LNCaP clone FGC (cell line): ENCODE data around the gene GMDS.

Source experiments
- DNase-seq: peaks from one replicate; pipeline ENCODE4 v3.0.0-alpha.2; 2011; ENCODE audit warnings: low read depth
- H3K4me3 ChIP-seq: 2 replicates; pipeline ENCODE4 v1.5.1; 2011; ENCODE audit warnings: mild to moderate bottlenecking, low read depth, low read length, control low read depth
- CTCF ChIP-seq: IDR thresholded peaks from 2 replicates; pipeline ENCODE4 v1.5.1; 2012; ENCODE audit warnings: mild to moderate bottlenecking; ENCODE audit not compliant: control insufficient read depth, insufficient read depth; ENCODE audit errors: extremely low read depth

GMDS gene

GRCh38 chr6:1749041-1749440, 496.4 kb downstream of the GMDS start:
- DNase-seq, result no peak
- no peak overlapping the region for H3K4me3 ChIP-seq
- no peak for TF ChIP-seq CTCF

- H3K4me3 ChIP-seq, result no peak overlapping the region
- TF ChIP-seq CTCF, result no peak
- no peak for DNase-seq
Measured at GRCh38 chr6:1747531-1747930, 497.9 kb downstream of the GMDS start.

- DNase-seq, result no peak
- H3K4me3 ChIP-seq, result no peak overlapping the region
- no peak for TF ChIP-seq CTCF
Measured at GRCh38 chr6:1747003-1747402, 498.4 kb downstream of the GMDS start.

GRCh38 chr6:1745814-1746213, 499.6 kb downstream of the GMDS start:
- no peak for TF ChIP-seq CTCF
- DNase-seq, result no peak
- no peak overlapping the region for H3K4me3 ChIP-seq

GRCh38 chr6:1744543-1744942, 500.9 kb downstream of the GMDS start:
- no peak overlapping the region for H3K4me3 ChIP-seq
- no peak for TF ChIP-seq CTCF

GRCh38 chr6:1739680-1740079, 505.7 kb downstream of the GMDS start:
- TF ChIP-seq CTCF, result no peak
- DNase-seq, result no peak

More at GRCh38 chr6:1744543-1744942, 500.9 kb downstream of the GMDS start:
- no peak for DNase-seq

GRCh38 chr6:1739220-1739619, 506.2 kb downstream of the GMDS start:
- H3K4me3 ChIP-seq, result no peak overlapping the region
- TF ChIP-seq CTCF, result no peak
- no peak for DNase-seq

More at GRCh38 chr6:1739680-1740079, 505.7 kb downstream of the GMDS start:
- no peak overlapping the region for H3K4me3 ChIP-seq
